Ascending aorta (tissue), 2 donors: ENCODE measurements around the gene GPANK1. TPM values are rescaled to one million over a fixed set of nuclear protein-coding genes. Genes with fewer than 3 reads are reported as not detected.
A peak's percentile ranks its signal among the peaks of the same experiment; 100 is the strongest.

ENCODE experiments used
- DNase-seq, 2 donors: peaks; one replicate each; pipeline ENCODE4 v3.0.0-alpha.2; 2019; ENCODE audit warnings: low spot score in 2 of 2
- H3K27ac ChIP-seq, 2 donors: fragments of 200-600 bp; sonication (generic); one replicate each; pipeline ENCODE4 v1.5.1; 2016 to 2017; ENCODE audit warnings: mild to moderate bottlenecking in 1 of 2
- H3K27me3 ChIP-seq: fragments of 200-600 bp; sonication (generic); one replicate; pipeline ENCODE4 v1.5.1; 2017
- H3K36me3 ChIP-seq, 2 donors: fragments of 200-600 bp; sonication (generic); one replicate each; pipeline ENCODE4 v1.5.1; 2016
- H3K4me1 ChIP-seq, 2 donors: fragments of 200-600 bp; sonication (generic); one replicate each; pipeline ENCODE4 v1.5.1; 2016 to 2017; ENCODE audit warnings: mild to moderate bottlenecking in 1 of 2
- H3K4me3 ChIP-seq, 2 donors: fragments of 200-600 bp; sonication (generic); one replicate each; pipeline ENCODE4 v1.5.1; 2016 to 2017; ENCODE audit warnings: mild to moderate bottlenecking in 1 of 2
- H3K9me3 ChIP-seq, 2 donors: fragments of 200-600 bp; sonication (generic); one replicate each; pipeline ENCODE4 v1.5.1; 2016
- intact Hi-C: fragments of 100-400 bp; cut with DNase I; formaldehyde crosslinking; loops from one replicate; pipeline ENCODE4 v1.15.1; 2023
- total RNA-seq: library from RNA; depleted of rRNA; stranded (reverse); fragments of >200 nt; gene quantifications from one replicate; pipeline ENCODE4 v1.1.0, GENCODE V29; 2016
- TF ChIP-seq, protein P1 (sequence below), 3 experiments: fragments of 200-600 bp in 2 of 3; fragments of 450-650 bp in 1 of 3; sonication (generic) in 2 of 3; IDR thresholded peaks; one replicate each; pipeline ENCODE4 v1.5.1; 2016 to 2019; ENCODE audit warnings: antibody characterized with exemption in 3 of 3, mild to moderate bottlenecking in 1 of 3, moderate library complexity in 1 of 3

Gene GPANK1
- total RNA-seq, 1 donor from 2014 or later, result 9.8 TPM

DNA sequence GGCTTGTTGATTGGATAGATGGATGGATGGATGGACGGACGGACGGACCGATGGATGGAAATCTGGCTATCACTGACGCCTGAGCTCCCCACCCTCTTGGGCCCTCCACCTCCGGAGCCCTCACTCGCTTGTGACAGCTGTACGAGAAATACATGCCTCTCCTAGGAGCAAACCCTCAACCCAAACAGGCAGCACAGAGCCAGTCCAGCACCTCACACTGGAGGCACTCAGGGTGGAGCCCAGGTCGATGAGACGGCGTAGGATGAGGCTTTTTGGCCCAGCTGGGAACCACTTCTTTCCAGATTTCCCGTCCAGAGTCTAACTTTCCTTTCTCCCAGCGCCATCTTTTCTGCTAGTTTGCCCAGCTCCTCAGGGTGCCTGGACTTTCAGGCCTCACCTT lies 18.8 kb upstream of the GPANK1 start:
- H3K27me3 ChIP-seq, result no peaks in the 10 kb centered on the region
- peaks cover 18 to 28% of the 10 kb centered on the region in 2 donors for H3K36me3 ChIP-seq
- no peaks in the 10 kb centered on the region for H3K9me3 ChIP-seq
- intact Hi-C loops, result loop anchor here (5.0 kb wide), 2 partner anchors 89 to 269 kb away; no protein-coding TSS in a partner anchor
- H3K27ac ChIP-seq, result no peak overlapping the region
- DNase-seq, result no peak
- TF ChIP-seq, protein P1, sequence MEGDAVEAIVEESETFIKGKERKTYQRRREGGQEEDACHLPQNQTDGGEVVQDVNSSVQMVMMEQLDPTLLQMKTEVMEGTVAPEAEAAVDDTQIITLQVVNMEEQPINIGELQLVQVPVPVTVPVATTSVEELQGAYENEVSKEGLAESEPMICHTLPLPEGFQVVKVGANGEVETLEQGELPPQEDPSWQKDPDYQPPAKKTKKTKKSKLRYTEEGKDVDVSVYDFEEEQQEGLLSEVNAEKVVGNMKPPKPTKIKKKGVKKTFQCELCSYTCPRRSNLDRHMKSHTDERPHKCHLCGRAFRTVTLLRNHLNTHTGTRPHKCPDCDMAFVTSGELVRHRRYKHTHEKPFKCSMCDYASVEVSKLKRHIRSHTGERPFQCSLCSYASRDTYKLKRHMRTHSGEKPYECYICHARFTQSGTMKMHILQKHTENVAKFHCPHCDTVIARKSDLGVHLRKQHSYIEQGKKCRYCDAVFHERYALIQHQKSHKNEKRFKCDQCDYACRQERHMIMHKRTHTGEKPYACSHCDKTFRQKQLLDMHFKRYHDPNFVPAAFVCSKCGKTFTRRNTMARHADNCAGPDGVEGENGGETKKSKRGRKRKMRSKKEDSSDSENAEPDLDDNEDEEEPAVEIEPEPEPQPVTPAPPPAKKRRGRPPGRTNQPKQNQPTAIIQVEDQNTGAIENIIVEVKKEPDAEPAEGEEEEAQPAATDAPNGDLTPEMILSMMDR (IDR thresholded peaks at IDR 0.05), result no peak
- H3K4me3 ChIP-seq, result no peak overlapping the region
- peaks cover 2 to 5% of the 10 kb centered on the region in 2 donors for H3K4me1 ChIP-seq

DNA sequence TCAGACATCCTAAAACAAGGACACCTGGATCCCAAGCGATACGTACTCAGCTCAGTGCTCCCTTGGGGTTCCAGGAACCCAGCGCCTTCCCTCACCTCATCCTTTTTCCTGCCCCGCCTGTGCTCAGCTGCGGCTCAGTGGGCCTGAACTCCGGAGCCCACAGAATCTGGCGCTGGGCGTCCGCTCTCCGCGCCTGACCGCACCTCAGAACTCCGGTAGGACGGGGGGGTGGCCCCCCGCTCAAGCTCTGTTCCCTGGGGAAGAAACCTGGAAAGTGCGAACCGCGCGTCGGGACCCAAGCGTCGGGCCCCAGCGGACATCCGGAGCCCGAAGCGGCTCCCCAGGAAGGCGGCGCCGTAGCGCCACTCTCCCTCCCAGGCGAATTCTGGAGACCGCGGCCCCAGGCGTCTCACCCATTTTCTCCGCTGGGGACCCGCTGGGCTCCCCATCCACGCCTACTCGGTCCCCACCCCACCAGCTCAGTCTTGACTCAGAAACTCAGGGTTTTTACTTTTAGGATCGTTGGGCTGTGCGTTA lies 16.4 kb upstream of the GPANK1 start:
- no peak for DNase-seq
- peak overlapping the region; percentile 62 to 86 for H3K4me3 ChIP-seq
- no peaks in the 10 kb centered on the region for H3K27me3 ChIP-seq
- intact Hi-C loops, result loop anchor here (2.0 to 5.0 kb wide), 4 partner anchors 48 to 271 kb away; partner anchors contain the start of genes DDAH2 and NEU1
- peaks cover 0 to 4% of the 10 kb centered on the region in 2 donors for H3K36me3 ChIP-seq
- TF ChIP-seq, protein P1 (IDR thresholded peaks at IDR 0.05), result peak in 2 of 3 experiments; percentile 19 to 24
- H3K27ac ChIP-seq, result peak overlapping the region; percentile 62 to 64
- no peaks in the 10 kb centered on the region for H3K9me3 ChIP-seq
- peaks cover 2 to 5% of the 10 kb centered on the region in 2 donors for H3K4me1 ChIP-seq

DNA sequence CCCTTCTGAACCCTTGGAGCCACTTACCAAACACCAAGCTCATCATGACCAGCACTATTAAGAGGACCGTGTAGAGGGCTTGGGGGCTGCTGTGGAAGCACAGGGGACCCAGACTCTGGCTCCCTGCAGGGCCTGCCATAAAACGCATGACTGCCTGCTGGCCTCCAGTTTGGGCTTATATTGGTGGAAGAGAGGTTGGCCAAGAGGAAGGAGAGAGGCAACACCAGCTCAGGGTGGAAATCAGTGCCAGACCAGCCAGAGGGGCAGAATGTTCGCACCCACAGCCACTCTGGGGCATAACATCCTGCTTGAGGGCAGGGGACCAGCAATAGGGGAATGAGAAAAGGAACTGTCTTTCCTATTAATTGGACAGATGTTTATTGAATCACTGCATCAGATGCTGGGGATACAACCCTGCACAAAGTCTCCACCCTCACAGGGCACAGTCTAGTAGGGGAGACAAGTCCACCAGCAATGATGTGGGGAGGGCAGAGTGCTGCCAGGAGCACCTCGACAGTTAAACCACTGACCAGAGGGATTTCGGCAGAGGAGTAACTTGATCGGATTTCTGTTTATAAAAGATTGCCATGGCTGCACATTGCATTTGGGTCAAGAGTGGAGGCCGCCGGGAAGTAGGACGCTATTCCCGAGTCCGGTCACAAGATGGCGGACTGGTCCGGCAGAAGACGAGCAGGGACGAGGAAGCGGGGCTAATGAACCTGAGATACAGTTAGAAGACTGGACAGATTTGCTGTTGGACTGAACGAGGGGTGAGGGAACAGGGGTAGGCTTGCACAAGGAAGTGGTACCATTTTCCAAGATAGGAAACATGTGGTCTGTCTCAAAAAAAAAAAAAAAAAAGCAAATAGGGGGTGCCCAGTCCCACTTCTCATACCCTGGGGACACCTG lies 15.7 kb upstream of the GPANK1 start, which contains the start of gene LY6G5C:
Gene LY6G5C, minus strand, starts transcription at position 842 of the 909 bp plus-strand sequence. Its CDS starts 694 bp downstream, at position 148.
- no peaks in the 10 kb centered on the region for H3K27me3 ChIP-seq
- peaks cover 2 to 5% of the 10 kb centered on the region in 2 donors for H3K4me1 ChIP-seq
- peak within 1 kb of the TSS; percentile 62 to 86 for H3K4me3 ChIP-seq
- intact Hi-C loops, result loop anchor here (1.0 to 5.0 kb wide), 5 partner anchors 48 to 272 kb away; partner anchors contain the start of genes DDAH2 and NEU1
- TF ChIP-seq, protein P1 (IDR thresholded peaks at IDR 0.05), result peak; percentile 81 to 83 (median 82)
- peak within 1 kb of the TSS; percentile 62 to 64 for H3K27ac ChIP-seq
- H3K9me3 ChIP-seq, result no peaks in the 10 kb centered on the region
- DNase-seq, result peak; percentile 47 to 91
- peaks cover 0 to 2% of the 10 kb centered on the region in 2 donors for H3K36me3 ChIP-seq

DNA sequence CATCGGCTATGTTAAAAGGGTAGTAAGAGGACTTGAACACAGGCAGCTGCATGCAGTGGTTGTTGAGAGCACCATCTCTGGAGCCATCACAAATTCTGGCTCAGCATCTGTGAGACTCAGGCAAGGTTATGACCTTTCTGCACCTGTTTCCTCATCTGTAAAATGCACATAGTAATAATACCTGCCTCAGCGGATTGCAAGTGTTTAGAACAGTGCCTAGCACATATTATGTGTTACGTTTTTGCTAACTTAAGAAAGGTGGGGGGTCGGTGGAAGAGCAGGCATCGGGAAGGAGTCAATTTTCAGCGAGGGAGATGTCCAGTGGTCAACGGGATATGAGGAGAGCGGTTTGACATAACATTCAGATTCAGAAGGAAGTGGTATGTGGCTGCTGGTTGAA lies 13.2 kb upstream of the GPANK1 start:
- peaks cover 2 to 5% of the 10 kb centered on the region in 2 donors for H3K4me1 ChIP-seq
- intact Hi-C loops, result no loop called here
- DNase-seq, result no peak
- no peaks in the 10 kb centered on the region for H3K27me3 ChIP-seq
- no peaks in the 10 kb centered on the region for H3K9me3 ChIP-seq
- peaks cover 4 to 8% of the 10 kb centered on the region in 2 donors for H3K36me3 ChIP-seq
- TF ChIP-seq, protein P1 (IDR thresholded peaks at IDR 0.05), result no peak
- H3K4me3 ChIP-seq, result no peak overlapping the region
- H3K27ac ChIP-seq, result no peak overlapping the region

DNA sequence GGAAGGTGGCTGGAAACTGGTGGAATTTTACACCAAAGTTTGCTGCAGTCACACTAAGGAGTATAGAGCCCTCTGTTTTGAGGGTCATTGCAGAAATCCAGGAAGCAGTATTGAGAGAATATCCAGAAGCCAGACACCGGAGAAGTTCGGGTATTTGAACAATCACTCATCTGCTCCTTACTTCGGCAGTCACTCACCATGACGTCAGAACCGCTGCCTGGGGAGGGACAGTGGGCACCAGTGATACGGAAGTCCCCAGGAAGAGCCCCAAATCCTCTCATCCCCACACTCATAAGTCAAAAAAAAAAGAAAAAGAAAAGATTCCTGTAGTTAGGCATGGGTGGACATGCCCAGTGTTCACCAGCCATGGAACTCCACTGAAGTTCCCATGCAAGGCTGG lies 12.1 kb upstream of the GPANK1 start:
- no peak for DNase-seq
- Histone ChIP-seq H3K27ac (no peak overlapping the region), H3K4me3 (no peak overlapping the region), H3K4me1 (peaks cover 2 to 5% of the 10 kb centered on the region in 2 donors), H3K27me3 (no peaks in the 10 kb centered on the region), H3K36me3 (peaks cover 15 to 18% of the 10 kb centered on the region in 2 donors), H3K9me3 (no peaks in the 10 kb centered on the region)
- intact Hi-C loops, result no loop called here
- TF ChIP-seq, protein P1 (IDR thresholded peaks at IDR 0.05), result no peak
